Activated CD4-positive, alpha-beta T cell treated with anti-CD3 and anti-CD28 coated beads, Interleukin-2, amount 50 U/mL, for 16 hours (primary cell): ENCODE data around the gene SOCS6.
"Not testable (repeated sequence)": the region's sequence is repeated elsewhere in the genome, so short reads cannot be mapped to it uniquely, and the experiment has no call there.

ENCODE experiments used
- DNase-seq: peaks from one replicate; pipeline ENCODE4 v3.0.0-alpha.2; 2020

SOCS6 gene

DNA sequence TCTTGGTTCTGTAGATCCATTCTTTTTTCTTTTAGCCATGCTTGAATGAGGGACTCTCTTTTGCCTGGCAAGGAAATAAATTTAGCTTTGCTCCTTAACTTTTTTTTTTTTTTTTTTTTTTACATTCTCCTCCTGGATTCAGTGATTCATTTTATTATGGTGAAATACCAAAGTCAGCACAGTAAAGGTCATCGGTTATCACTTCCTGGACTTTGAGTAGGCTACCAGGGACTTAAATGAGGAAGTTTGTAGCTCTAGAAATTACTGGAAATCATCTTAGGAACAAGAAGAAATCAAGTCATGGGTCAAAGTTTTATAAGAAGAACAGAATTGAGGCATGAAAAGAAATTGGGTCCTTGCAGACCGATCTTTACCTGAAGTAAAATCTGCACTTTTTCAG is 75.0 kb downstream of the SOCS6 start:
- no peak for DNase-seq

DNA sequence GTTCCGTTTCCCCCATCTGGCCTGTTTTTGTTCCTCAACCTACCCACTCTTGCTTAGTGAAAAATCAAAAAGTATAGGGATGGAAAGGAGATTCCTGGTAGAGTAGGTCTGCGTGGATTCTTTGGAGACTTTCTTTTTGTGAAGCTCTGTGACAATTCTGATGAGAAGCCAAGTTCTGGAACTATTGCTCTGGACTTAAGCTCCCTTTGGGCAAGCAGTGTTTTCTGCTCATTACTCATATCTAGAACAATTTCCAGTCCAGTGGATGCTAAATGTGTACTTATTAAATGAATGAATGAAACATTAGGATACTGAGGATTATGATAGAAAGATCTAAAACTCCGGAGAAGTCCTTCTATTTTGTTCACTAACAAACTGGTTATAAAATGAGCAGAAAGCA is 76.5 kb downstream of the SOCS6 start:
- no peak for DNase-seq

DNA sequence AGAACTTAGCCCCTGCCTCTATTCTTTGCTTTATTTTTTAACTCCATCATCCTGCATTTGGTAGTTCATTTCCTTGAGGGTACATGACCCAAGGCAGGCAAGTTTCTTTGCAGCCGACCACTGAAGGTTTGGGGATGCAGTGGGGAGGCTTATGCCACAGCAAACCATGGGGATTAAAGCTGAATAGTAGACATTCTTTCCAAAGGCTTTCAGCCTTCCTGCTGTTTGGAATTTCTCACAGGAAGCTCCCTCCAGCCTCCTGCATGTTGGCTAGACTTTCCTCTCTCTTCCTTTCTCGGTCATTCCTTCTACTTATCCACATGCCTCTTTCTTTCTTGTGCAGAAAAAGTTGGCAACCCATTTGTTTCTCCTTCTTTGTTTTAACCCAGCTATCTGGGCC is 77.3 kb downstream of the SOCS6 start:
- DNase-seq = no peak

DNA sequence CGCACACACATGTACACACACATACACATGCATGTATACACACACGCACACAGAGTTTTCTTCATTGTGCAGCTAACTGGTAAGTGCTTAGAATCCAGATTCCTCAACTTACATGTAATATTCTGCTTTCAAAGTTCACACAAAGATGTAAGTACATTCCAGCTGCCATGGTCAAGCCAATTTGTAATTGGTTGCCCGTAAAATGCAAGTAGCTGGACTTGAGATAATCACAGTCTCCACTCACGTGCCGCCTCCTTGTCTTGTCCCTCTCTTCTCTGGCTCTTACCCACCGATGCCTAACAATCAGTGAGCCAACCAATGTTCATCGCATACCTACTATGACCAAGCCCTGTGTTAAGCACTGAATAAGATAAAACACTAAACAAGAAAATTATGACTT is 77.8 kb downstream of the SOCS6 start:
- DNase-seq = no peak

DNA sequence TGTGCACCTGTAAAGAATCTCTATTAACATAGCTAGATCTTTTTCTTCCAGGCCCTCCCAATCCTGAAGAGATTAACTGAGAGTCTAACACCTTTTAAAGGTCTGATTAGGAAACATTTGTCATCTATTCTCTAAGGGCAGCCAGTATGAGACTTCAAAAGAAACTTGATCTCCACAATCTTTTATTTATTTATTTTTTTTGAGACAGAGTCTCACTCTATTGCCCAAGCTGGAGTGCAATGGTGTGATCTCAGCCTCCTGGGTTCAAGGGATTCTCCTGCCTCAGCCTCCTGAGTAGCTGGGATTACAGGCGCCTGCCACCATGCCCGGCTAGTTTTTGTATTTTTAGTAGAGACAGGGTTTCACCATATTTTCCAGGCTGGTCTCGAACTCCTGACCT is 78.5 kb downstream of the SOCS6 start:
- DNase-seq = not testable (repeated sequence)

DNA sequence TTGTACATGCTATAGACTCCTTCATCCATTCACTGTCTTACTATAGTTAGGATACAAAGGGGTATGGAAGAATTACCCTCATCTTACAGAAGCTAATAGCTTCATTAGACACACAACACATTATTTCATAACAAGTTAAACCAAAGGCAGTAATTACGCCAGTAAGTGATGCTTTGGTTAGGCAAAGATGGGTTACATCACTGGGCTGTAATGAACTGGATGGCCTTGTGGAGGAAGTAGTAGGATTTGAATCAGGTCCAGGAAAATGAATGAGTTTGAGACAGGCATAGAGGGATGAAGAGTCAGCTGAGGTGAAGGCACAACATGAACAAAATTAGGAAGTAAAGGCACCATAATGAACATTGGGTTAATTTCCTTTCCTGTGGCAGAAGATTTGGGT is 80.1 kb downstream of the SOCS6 start:
- DNase-seq = no peak

DNA sequence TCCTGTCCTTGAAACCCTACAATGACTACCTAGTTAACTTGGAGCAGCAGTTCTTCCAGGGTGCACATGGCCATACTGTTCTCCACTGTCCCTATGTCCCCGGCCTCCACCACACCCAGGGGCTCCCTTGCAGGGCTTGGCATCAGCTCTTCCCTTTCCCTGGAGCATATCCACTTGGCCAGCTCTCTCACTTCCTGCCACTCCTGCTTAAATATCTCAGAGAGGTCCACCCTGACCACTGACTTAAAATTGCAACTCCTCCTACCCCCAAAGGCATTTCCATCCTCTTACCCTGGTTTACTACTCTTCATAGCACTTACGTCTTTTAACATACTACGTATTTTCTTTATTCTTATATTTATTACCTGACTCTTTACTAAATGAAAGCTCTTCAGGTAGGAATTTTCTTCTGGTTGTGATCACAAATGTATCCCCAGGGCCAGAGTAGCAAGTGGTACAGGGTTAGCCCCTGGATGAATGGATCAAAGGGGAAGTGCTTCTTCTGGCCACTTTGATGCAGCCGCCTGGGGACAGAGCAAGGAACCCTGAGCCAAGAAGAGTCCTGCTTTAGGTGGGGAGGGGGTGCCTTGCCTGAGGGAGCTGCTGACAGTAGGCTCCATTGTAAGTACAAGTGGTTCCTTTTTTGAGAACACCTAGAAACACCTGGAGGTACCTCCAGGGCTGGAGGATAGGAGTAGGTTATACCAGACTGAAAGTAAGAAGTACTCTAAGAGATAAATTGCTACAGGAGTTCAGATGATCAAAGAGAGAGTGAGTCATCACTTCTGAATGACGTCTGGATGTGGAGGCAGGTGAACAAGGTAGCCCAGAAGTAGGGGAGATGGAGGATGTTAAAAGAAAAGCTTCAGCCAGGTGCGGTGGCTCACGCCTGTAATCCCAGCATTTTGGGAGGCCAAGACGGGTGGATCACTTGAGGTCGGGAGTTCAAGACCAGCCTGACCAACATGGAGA is 82.2 kb downstream of the SOCS6 start:
- DNase-seq = no peak

DNA sequence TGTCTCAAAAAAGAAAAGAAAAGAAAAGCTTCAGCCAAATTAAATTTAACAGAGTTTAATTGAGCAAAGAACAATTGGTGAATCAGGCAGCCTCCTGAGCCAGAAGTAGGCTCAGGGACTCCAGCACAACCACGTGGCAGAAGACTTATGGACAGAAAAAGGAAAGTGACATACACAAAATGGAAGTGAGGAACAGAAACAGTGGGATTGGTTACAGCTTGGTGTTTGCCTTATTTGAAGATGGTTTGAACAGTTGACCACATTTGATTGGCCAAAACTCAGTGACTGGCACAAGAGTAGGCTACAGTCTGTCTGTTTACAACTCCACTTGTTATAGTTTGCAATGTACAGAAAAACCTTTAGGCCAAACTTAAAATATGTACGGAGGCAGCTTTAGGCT is 83.1 kb downstream of the SOCS6 start:
- no peak for DNase-seq

DNA sequence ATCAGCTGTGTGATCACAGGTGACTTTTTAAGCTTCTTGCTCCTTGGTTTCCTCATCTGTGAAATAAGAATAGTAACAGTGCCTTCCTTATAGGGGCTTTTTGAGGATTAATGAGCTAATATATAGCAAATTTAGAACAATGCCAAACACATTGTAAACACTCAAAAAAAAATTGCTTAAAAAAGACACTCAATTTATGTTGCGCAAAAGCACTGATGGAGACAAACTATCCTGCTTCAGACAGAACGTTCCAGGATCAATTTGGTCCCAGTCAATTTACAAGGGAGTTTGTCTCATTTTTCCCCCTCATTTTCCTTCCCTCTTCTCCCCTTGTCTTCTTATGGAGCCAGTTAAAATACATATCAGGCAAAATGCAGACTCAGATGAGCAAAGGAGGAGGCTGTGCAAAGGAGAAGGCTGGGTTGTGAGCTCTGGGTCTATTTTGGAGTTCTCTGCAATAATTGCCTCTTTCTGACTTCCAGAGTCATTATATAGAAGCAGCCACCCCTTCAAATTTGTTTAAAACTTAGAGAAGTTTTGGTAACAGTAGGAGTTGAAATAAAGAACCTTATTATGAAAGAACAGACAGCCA is 83.7 kb downstream of the SOCS6 start:
- DNase-seq = no peak

DNA sequence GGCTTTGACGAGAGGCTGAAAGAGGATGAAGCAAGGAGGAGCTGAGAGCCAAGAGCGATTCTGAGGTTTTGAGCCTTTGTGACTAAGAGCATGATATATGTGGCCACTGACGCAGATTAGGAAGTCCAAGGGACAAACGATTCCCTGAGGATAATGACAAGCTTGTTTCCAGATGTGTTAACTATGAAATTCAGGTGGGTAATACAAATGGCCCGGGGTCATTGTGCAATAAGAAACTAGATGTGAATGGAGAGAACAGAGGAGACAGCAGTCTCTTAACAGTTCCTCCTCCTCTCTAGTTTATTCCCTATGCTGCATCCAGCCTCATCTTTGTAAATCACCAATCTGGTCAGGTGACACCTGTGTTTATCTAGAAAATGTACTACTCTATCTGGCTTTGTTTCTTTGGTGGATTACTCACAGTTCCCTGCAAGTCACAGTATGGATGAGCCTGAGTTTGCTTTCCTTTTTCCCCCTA is 84.2 kb downstream of the SOCS6 start:
- no peak for DNase-seq

DNA sequence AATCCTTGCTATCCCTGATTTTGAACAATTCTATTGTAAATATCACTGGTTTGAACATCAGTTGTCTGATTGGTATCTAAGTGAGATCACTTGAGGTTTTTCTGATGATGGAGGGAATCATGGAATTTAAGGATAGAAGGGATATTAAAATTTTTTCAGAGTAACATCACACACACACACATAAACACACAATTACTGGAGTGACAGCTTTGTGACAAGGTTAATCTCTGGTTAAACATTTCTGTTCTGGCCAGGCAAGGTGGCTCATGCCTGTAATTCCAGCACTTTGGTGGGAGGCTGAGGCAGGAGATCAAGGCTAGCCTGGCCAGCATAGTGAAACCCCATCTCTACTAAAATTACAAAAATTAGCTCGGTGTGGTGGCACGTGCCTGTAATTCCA is 85.3 kb downstream of the SOCS6 start:
- DNase-seq = no peak

DNA sequence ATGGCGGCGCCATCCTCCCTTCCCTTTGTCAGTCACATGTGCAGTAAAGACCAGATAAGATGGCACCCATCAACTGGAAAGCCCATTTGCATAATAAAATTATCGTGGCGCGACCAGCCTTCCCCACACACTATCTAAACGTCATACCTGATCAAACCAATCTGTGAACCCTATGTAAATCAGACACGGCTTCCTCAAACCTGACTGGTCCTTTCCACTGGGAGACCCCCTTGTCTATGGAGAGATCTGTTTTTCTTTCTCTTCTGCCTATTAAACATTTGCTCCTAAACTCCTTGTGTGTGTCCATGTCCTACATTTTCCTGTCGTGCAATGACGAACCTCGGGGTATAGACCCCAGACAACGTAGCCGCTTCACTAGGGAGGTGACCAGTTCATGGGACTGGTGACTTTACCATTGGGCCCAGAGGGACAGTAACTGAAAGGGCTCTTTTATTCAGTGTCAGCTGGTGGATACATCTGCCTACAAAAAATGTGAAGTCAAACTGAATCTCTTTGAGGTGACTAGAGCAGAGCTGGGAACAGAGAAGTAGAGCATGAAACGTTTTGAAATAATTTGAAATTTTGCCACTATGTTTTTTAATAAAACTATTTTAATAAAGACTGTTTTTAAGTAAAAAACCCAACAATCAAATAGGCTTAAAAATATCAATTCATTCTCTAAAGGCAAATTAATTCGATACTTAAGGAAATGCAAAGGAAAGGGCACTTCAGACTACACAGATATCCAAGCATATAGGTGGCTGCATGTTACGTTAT is 87.5 kb downstream of the SOCS6 start:
- no peak for DNase-seq

DNA sequence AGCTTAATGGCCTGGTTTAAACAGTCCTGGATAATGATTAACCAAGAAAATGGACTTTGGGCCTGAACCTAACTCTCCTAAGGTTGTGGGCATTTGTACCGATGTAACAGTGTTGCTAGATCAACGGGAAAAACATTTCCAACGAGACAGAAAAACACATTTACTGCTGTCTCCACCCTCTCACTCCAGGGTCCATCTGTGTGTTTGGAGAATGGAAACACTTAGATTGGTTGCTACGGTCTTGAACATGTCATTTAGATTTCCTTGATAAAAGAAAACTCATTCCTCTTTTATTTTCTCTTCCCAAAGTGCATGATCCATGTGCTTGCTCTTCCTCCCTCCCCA is 88.0 kb downstream of the SOCS6 start:
- DNase-seq = no peak

DNA sequence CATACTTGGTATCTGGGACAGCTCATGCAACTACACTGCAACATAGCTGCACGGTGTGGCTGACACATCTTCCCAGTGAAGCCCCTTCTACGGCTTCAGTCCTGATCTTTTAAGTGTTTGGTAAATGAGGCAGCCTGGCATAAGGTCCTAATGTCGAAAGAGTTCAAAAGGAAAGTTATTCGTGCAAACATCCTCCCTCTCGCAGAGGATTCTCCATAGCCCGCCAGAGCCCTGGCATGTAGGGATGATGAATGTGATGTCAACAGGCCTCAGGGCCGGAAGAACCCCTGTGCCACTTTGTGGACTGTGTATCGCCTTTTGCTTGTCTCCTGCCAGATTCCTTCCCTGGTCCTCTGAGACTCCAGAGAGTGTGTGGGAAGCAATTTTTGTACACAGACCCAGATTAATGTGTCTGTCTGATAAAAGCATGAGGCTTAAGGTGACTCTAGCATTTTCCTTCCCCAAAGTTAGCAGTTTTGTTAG is 88.5 kb downstream of the SOCS6 start:
- no peak for DNase-seq

DNA sequence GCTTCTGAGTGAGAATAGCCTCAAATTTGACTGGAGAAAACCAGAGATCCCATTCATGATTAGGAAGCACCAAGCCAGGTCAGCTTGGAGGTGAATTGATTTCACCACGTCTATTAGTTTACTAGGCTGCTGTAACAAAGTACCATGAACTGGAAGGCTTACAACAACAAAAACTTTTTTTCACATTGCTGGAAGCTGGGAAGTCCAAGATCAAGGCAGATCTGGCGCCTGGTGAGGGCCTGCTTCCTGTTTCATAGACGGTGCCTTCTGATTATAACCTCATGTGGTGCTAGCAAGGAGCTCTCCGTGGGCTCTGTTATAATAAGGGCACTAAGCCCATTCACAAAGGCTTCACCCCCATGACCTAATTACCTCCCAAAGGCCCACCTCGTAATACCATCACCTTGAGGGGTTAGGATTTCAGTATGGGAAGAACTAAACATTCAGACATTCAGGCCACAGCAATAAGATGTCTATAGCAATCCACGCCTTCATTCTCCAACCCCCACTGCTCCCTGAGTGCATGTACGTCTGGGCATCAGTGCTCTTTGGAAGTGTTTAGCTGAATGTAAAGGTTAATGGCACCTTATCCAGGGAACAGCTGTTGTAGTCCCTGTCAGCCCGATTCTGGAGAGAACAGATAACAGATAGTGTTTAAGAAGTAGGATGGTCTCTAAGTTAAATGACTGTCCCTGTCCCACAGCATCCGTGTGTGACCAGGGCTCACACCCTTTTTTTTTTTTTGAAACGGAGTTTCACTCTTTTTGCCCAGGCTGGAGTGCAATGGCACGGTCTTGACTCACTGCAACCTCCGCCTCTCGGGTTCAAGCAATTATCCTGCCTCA is 89.2 kb downstream of the SOCS6 start:
- no peak for DNase-seq
